AG09319 (cell line): ENCODE measurements around the gene IP6K1.

Source experiments
- DNase-seq: peaks from one replicate; pipeline ENCODE4 v3.0.0-alpha.2; 2010; ENCODE audit warnings: low read depth; ENCODE audit errors: extremely low read depth
- TF ChIP-seq, protein P1 (sequence below): IDR thresholded peaks from 2 replicates; pipeline ENCODE4 v1.5.1; 2011; ENCODE audit warnings: low read depth, mild to moderate bottlenecking, inconsistent platforms, low read length, moderate library complexity

IP6K1 gene

DNA sequence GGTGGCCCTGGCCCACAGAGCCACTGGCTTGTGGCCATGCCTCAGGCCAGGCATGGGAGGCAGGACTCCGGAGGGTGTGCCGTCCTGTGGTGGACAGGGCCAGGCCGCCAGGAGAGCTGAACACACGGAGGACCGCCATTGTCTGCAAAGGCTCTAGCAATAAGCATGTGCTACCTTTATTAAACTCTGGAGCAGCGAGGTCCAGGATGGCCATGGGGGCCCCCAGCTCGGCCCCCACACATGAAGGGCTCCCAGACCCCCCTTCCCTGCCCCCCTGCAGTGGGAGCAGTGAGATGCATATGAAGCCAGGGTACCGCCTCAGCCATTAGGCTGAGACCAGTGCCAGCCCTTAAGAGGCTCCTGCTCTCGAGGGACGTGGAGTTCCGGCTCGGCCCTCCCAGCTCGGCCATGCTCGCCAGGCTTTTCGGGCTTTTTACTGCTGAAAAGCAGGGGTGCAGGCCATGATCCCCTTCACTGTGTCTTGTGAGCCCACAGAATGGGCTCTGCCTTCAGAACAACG lies 69.6 kb downstream of the IP6K1 start:
- DNase-seq, result no peak
- TF ChIP-seq, protein P1, sequence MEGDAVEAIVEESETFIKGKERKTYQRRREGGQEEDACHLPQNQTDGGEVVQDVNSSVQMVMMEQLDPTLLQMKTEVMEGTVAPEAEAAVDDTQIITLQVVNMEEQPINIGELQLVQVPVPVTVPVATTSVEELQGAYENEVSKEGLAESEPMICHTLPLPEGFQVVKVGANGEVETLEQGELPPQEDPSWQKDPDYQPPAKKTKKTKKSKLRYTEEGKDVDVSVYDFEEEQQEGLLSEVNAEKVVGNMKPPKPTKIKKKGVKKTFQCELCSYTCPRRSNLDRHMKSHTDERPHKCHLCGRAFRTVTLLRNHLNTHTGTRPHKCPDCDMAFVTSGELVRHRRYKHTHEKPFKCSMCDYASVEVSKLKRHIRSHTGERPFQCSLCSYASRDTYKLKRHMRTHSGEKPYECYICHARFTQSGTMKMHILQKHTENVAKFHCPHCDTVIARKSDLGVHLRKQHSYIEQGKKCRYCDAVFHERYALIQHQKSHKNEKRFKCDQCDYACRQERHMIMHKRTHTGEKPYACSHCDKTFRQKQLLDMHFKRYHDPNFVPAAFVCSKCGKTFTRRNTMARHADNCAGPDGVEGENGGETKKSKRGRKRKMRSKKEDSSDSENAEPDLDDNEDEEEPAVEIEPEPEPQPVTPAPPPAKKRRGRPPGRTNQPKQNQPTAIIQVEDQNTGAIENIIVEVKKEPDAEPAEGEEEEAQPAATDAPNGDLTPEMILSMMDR, result no peak

- TF ChIP-seq, protein P1, result no peak
- DNase-seq, result no peak
Observed at GRCh38 chr3:49716169-49716568, 70.2 kb downstream of the IP6K1 start.

DNA sequence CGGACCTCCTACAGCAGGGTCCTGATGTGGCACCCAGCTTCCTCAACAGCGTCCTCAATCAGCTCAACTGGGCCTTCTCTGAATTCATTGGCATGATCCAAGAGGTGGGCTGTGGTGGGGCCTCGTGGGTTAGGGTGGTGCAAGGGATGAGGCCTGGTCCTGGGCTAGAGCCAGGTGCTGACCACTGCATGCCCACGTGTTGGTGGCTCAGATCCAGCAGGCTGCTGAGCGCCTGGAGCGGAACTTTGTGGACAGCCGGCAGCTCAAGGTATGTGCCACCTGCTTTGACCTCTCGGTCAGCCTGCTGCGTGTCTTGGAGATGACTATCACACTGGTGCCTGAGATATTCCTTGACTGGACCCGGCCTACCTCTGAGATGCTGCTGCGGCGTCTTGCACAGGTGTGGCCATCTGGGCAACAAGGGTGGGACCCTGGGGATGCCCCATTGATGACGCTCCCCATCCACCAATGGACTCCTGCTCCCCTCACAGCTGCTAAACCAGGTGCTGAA lies 70.7 kb downstream of the IP6K1 start:
- no peak for DNase-seq
- TF ChIP-seq, protein P1, result no peak

- TF ChIP-seq, protein P1, result no peak
- no peak for DNase-seq
Observed at GRCh38 chr3:49714728-49715550, 71.4 kb downstream of the IP6K1 start.

DNA sequence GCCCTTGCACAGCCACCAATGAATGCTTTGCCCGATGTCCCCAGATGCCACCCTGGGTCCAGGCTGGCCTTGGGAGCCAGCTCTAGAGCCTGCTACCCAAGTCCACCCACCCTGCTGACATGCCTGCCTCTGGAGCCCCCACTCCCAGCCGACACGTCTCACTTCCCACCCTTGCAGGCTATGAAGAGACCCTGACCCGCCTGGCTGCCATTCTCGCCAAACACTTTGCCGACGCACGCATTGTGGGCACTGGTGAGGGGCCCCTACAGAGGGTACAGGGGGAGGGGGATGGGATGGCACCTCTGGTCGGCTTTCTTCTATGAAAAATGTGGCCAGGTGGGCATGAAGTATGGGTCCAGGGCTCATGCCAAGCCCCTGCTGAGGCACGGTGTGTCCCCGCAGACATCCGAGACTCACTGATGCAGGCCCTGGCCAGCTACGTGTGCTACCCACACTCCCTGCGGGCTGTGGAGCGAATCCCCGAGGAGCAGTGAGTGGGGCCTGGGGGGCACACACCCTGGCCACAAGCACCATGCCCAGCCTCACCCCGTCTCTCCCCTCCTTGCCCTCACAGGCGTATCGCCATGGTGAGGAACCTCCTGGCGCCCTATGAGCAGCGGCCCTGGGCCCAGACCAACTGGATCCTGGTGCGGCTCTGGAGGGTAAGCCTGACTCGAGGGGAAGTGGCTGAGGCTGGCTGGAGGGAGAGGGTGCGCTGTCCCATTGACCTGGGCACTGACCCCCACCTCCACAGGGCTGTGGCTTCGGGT lies 72.8 kb downstream of the IP6K1 start:
- TF ChIP-seq, protein P1, result no peak
- no peak for DNase-seq

- no peak for DNase-seq
- TF ChIP-seq, protein P1, result no peak
Observed at GRCh38 chr3:49712631-49713317, 73.6 kb downstream of the IP6K1 start.
